IMR-90 (cell line): ENCODE results near the gene THRB. TPM values are rescaled to one million over a fixed set of nuclear protein-coding genes. Genes with fewer than 3 reads are reported as not detected.
A peak's percentile ranks its signal among the peaks of the same experiment; 100 is the strongest.

Source experiments
- ATAC-seq: fragments of 200-7000 bp; cut with Tn5 transposase; 2 replicates; pipeline ENCODE4 v1.9.1; 2020; ENCODE audit warnings: low read depth, mild to moderate bottlenecking, moderate library complexity
- BruUV-seq: library from RNA; stranded (reverse); fragments of 400-500 nt; replicated peaks from 2 replicates; lab custom pipeline; 2021; lab: Mats Ljungman, UMichigan
- CTCF ChIA-PET: fragments of 300-600 bp; formaldehyde crosslinking; extraction: SDS; loops from one replicate; lab custom pipeline; 2021; ENCODE audit warnings: antibody characterized with exemption; lab: Yijun Ruan, JAX
- POLR2A ChIA-PET: fragments of 300-600 bp; sonication (Branson Sonifier 250); formaldehyde crosslinking; loops from one replicate; lab custom pipeline; 2022; ENCODE audit warnings: antibody characterized with exemption; ENCODE audit not compliant: unreplicated experiment; lab: Charles Lee
- DNase-seq: peaks from one replicate; pipeline ENCODE4 v3.0.0; 2013
- H2AFZ ChIP-seq: replicated peaks from 2 replicates; pipeline ENCODE3; 2013; ENCODE audit warnings: low read length, mild to moderate bottlenecking; ENCODE audit not compliant: poor library complexity
- H2AK5ac ChIP-seq: 2 replicates; pipeline ENCODE4 v1.6.1; 2013; ENCODE audit warnings: low read depth, low read length, inconsistent platforms
- H2AK9ac ChIP-seq: replicated peaks from 2 replicates; pipeline ENCODE3; 2013; ENCODE audit warnings: mild to moderate bottlenecking, low read depth, low read length, moderate library complexity; ENCODE audit not compliant: poor library complexity
- H2BK120ac ChIP-seq: 2 replicates; pipeline ENCODE4 v1.6.1; 2013; ENCODE audit warnings: low read depth, low read length, inconsistent platforms
- H2BK15ac ChIP-seq: 3 replicates; pipeline ENCODE4 v1.6.1; 2013; ENCODE audit warnings: low read depth, low read length, inconsistent platforms
- H2BK20ac ChIP-seq: 2 replicates; pipeline ENCODE4 v1.6.1; 2013; ENCODE audit warnings: low read depth, mild to moderate bottlenecking, inconsistent platforms, low read length, moderate library complexity
- H2BK5ac ChIP-seq: 2 replicates; pipeline ENCODE4 v1.6.1; 2013; ENCODE audit warnings: mild to moderate bottlenecking, low read depth, low read length, inconsistent platforms; ENCODE audit not compliant: poor library complexity, severe bottlenecking
- H3K14ac ChIP-seq: replicated peaks from 2 replicates; pipeline ENCODE4 v1.6.1; 2013; ENCODE audit warnings: low read depth, low read length, inconsistent platforms
- H3K18ac ChIP-seq: 2 replicates; pipeline ENCODE4 v1.6.1; 2013; ENCODE audit warnings: low read depth, low read length, control low read depth
- H3K23ac ChIP-seq: 2 replicates; pipeline ENCODE4 v1.6.1; 2013; ENCODE audit warnings: low read depth, low read length, inconsistent platforms
- H3K27ac ChIP-seq: 2 replicates; pipeline ENCODE4 v1.5.1; 2013; ENCODE audit warnings: mild to moderate bottlenecking, control low read depth, low read length; ENCODE audit not compliant: insufficient read depth
- H3K27me3 ChIP-seq: 2 replicates; pipeline ENCODE4 v1.6.1; 2013; ENCODE audit warnings: low read length; ENCODE audit not compliant: control insufficient read depth, insufficient read depth
- H3K36me3 ChIP-seq: 2 replicates; pipeline ENCODE4 v1.6.1; 2013; ENCODE audit warnings: low read length, mixed read lengths; ENCODE audit not compliant: control insufficient read depth, insufficient read depth
- H3K4ac ChIP-seq: 2 replicates; pipeline ENCODE4 v1.6.1; 2013; ENCODE audit warnings: low read depth, low read length, inconsistent platforms
- H3K4me1 ChIP-seq: 2 replicates; pipeline ENCODE4 v1.6.1; 2013; ENCODE audit warnings: low read length, mixed read lengths; ENCODE audit not compliant: control insufficient read depth, insufficient read depth
- H3K4me2 ChIP-seq: 2 replicates; pipeline ENCODE4 v1.6.1; 2013; ENCODE audit warnings: low read depth, mild to moderate bottlenecking, control low read depth, low read length, moderate library complexity
- H3K4me3 ChIP-seq: 2 replicates; pipeline ENCODE4 v1.5.1; 2013; ENCODE audit warnings: low read depth, mild to moderate bottlenecking, control low read depth, low read length, moderate library complexity; ENCODE audit not compliant: insufficient read depth
- H3K56ac ChIP-seq: 2 replicates; pipeline ENCODE4 v1.6.1; 2013; ENCODE audit warnings: low read length, inconsistent platforms; ENCODE audit not compliant: insufficient read depth; ENCODE audit errors: extremely low read depth
- H3K79me1 ChIP-seq, 2 experiments: 2 replicates each; pipeline ENCODE4 v1.6.1; 2013; ENCODE audit warnings: low read length in 2 of 2, inconsistent platforms in 1 of 2, low read depth in 1 of 2
- H3K9ac ChIP-seq: 2 replicates; pipeline ENCODE4 v1.6.1; 2013; ENCODE audit warnings: low read depth, low read length, control low read depth
- H3K9me1 ChIP-seq: 2 replicates; pipeline ENCODE4 v1.6.1; 2013; ENCODE audit warnings: low read length, inconsistent platforms; ENCODE audit not compliant: insufficient read depth
- H3K9me3 ChIP-seq: 2 replicates; pipeline ENCODE4 v1.6.1; 2013; ENCODE audit warnings: low read length; ENCODE audit not compliant: control insufficient read depth, insufficient read depth
- H4K20me1 ChIP-seq: 2 replicates; pipeline ENCODE4 v1.6.1; 2013; ENCODE audit warnings: low read length, inconsistent platforms; ENCODE audit not compliant: insufficient read depth
- H4K5ac ChIP-seq: 2 replicates; pipeline ENCODE4 v1.6.1; 2013; ENCODE audit warnings: mild to moderate bottlenecking, low read depth, low read length, control low read depth
- H4K8ac ChIP-seq, 2 experiments: 2 replicates each; pipeline ENCODE4 v1.6.1; 2013; ENCODE audit warnings: low read depth in 2 of 2, low read length in 2 of 2, control low read depth in 1 of 2, inconsistent platforms in 1 of 2
- H4K91ac ChIP-seq: 2 replicates; pipeline ENCODE4 v1.6.1; 2013; ENCODE audit warnings: low read depth, low read length, inconsistent platforms; ENCODE audit not compliant: insufficient read depth
- BHLHE40 ChIP-seq: fragments of 150-350 bp; IDR thresholded peaks from 2 replicates; pipeline ENCODE4 v1.6.1; 2016; ENCODE audit warnings: mild to moderate bottlenecking, low read depth, low read length
- CEBPB ChIP-seq: IDR thresholded peaks from 2 replicates; pipeline ENCODE4 v1.6.1; 2012; ENCODE audit warnings: low read depth, low read length, improper control_type of control experiment
- ELK1 ChIP-seq: fragments of 150-350 bp; IDR thresholded peaks from 2 replicates; pipeline ENCODE4 v1.6.1; 2016; ENCODE audit warnings: low read depth, mild to moderate bottlenecking, low read length, moderate library complexity, borderline replicate concordance
- FOS ChIP-seq: fragments of 150-350 bp; IDR thresholded peaks from 2 replicates; pipeline ENCODE4 v1.6.1; 2016; ENCODE audit warnings: low read depth, low read length
- MAZ ChIP-seq: IDR thresholded peaks from 2 replicates; pipeline ENCODE4 v1.6.1; 2012; ENCODE audit warnings: low read depth, mild to moderate bottlenecking, low read length, improper control_type of control experiment, moderate library complexity, borderline replicate concordance
- MXI1 ChIP-seq: IDR thresholded peaks from 2 replicates; pipeline ENCODE4 v1.6.1; 2012; ENCODE audit warnings: low read depth, mild to moderate bottlenecking, low read length, moderate library complexity, borderline replicate concordance
- NFE2L2 ChIP-seq: fragments of 150-350 bp; IDR thresholded peaks from 2 replicates; pipeline ENCODE4 v1.6.1; 2016; ENCODE audit warnings: low read depth, mild to moderate bottlenecking, low read length
- POLR2A ChIP-seq: IDR thresholded peaks from 2 replicates; pipeline ENCODE4 v1.6.1; 2012; ENCODE audit warnings: mild to moderate bottlenecking, low read depth, low read length
- RCOR1 ChIP-seq: IDR thresholded peaks from 2 replicates; pipeline ENCODE4 v1.6.1; 2012; ENCODE audit warnings: mild to moderate bottlenecking, low read length, improper control_type of control experiment; ENCODE audit not compliant: insufficient replicate concordance
- RFX5 ChIP-seq: IDR thresholded peaks from 2 replicates; pipeline ENCODE4 v1.8.0; 2012; ENCODE audit warnings: low read depth, mild to moderate bottlenecking, low read length, moderate library complexity
- WGBS, 2 experiments: methylation state at CpG; one replicate each; pipeline versions ENCODE4 v1.1.5 to v1.1.7; 2013; ENCODE audit warnings: missing lambda C conversion rate in 2 of 2; ENCODE audit not compliant: insufficient read length in 1 of 2; ENCODE audit errors: extremely low coverage in 2 of 2; 5-methylcytosine and 5-hydroxymethylcytosine counted together
- dilution Hi-C: fragments of 300-500 bp; cut with HindIII; formaldehyde crosslinking; loops from one replicate; pipeline ENCODE4 v1.14.3; 2018; ENCODE audit warnings: low sequenced_read_pairs; ENCODE audit not compliant: unreplicated experiment
- in situ Hi-C: fragments of 300-500 bp; cut with MboI; formaldehyde crosslinking; loops from 3 replicates; pipeline ENCODE4 v1.14.3; 2019; ENCODE audit warnings: low sequenced_read_pairs, inconsistent platforms, mixed read lengths
- intact Hi-C: fragments of 100-400 bp; cut with micrococcal nuclease; formaldehyde crosslinking; loops from 2 replicates; pipeline ENCODE4 v1.10.0; 2022
- polyA plus RNA-seq, 3 experiments: library from polyadenylated mRNA; depleted of rRNA; stranded (reverse); fragments of >200 nt; gene quantifications; 2 replicates each; pipeline ENCODE4 v1.2.3, GENCODE V29; 2012; ENCODE audit warnings: low replicate concordance in 1 of 3
- total RNA-seq: library from RNA; depleted of rRNA; stranded (reverse); fragments of >200 nt; gene quantifications from 2 replicates; pipeline ENCODE4 v1.2.3, GENCODE V29; 2012
- TF ChIP-seq, protein P1 (sequence below): conservative IDR thresholded peaks from 2 replicates; pipeline ENCODE4 v1.5.1; 2012; ENCODE audit warnings: mild to moderate bottlenecking, low read depth, low read length, improper control_type of control experiment

THRB gene
- total and polyA plus RNA-seq, 2 of the 4 experiments (the other 2 are of a cell fraction): under 0.01 TPM; not detected in 1

- Histone ChIP-seq H4K8ac (peak overlapping the region; percentile 82 to 99), H4K5ac (peak overlapping the region; percentile 99), H3K18ac (peak overlapping the region; percentile 100), H3K79me1 (no peaks in the 10 kb centered on the region), H3K14ac (peak overlapping the region; percentile 99), H2BK5ac (peak overlapping the region; percentile 99), H2AFZ (peak overlapping the region; percentile 86), H3K4ac (peak overlapping the region; percentile 100), H3K4me2 (peak overlapping the region; percentile 94), H2AK5ac (peak overlapping the region; percentile 98), H2BK20ac (peak overlapping the region; percentile 100), H3K4me1 (peaks cover 3% of the 10 kb centered on the region), H3K36me3 (no peaks in the 10 kb centered on the region), H3K23ac (peak overlapping the region; percentile 99), H3K27ac (peak overlapping the region; percentile 90), H3K9me1 (no peaks in the 10 kb centered on the region), H2BK120ac (peak overlapping the region; percentile 100), H3K4me3 (peak overlapping the region; percentile 17; the same call in 1 of the 2 replicates), H2BK15ac (peak overlapping the region; percentile 86; the same call in 2 of the 3 replicates), H3K27me3 (no peaks in the 10 kb centered on the region), H3K56ac (peak overlapping the region; percentile 99), H4K20me1 (no peaks in the 10 kb centered on the region), H3K9me3 (no peaks in the 10 kb centered on the region), H2AK9ac (peak overlapping the region; percentile 86), H4K91ac (peak overlapping the region; percentile 100), H3K9ac (peak overlapping the region; percentile 17; the same call in 1 of the 2 replicates)
- intact Hi-C loops: loop anchor here (2.0 kb wide), 1 partner anchor 103 kb away; no protein-coding TSS in a partner anchor
- no CpG with 5 or more reads among the region's 11 CpGs for WGBS, 2 experiments
- TF ChIP-seq, protein P1, sequence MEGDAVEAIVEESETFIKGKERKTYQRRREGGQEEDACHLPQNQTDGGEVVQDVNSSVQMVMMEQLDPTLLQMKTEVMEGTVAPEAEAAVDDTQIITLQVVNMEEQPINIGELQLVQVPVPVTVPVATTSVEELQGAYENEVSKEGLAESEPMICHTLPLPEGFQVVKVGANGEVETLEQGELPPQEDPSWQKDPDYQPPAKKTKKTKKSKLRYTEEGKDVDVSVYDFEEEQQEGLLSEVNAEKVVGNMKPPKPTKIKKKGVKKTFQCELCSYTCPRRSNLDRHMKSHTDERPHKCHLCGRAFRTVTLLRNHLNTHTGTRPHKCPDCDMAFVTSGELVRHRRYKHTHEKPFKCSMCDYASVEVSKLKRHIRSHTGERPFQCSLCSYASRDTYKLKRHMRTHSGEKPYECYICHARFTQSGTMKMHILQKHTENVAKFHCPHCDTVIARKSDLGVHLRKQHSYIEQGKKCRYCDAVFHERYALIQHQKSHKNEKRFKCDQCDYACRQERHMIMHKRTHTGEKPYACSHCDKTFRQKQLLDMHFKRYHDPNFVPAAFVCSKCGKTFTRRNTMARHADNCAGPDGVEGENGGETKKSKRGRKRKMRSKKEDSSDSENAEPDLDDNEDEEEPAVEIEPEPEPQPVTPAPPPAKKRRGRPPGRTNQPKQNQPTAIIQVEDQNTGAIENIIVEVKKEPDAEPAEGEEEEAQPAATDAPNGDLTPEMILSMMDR: no peak
- no peak for TF ChIP-seq RCOR1
- peak; percentile 90 for TF ChIP-seq FOS
- TF ChIP-seq MXI1: 0 out of 2 replicates have a peak, but pooled peaks have one; percentile 17
- TF ChIP-seq NFE2L2: no peak
- no peak for TF ChIP-seq RFX5
- no peak for TF ChIP-seq ELK1
- TF ChIP-seq BHLHE40: peak; percentile 13; the same call in 1 of the 2 replicates
- no peak for TF ChIP-seq MAZ
- peak; percentile 41; the same call in 1 of the 2 replicates for TF ChIP-seq POLR2A
- peak; percentile 97 for TF ChIP-seq CEBPB
- dilution Hi-C loops: no loop called here
- POLR2A ChIA-PET: no interaction called here
- CTCF ChIA-PET: no interaction called here
- DNase-seq (peak; percentile 90), ATAC-seq (peak; percentile 84)
- BruUV-seq: no TSS peak
- in situ Hi-C loops: no loop called here
Observed at GRCh38 chr3:24145981-24146822, 348.4 kb downstream of the THRB start.
